GM21528 (cell line): ENCODE data around the gene CCDC33.

Source experiments
- ATAC-seq: cut with Tn5 transposase; IDR thresholded peaks from one replicate; pipeline ENCODE4 v1.9.1; 2021; ENCODE audit warnings: mild to moderate bottlenecking, moderate library complexity; ENCODE audit not compliant: unreplicated experiment, low FRiP score

CCDC33 gene

DNA sequence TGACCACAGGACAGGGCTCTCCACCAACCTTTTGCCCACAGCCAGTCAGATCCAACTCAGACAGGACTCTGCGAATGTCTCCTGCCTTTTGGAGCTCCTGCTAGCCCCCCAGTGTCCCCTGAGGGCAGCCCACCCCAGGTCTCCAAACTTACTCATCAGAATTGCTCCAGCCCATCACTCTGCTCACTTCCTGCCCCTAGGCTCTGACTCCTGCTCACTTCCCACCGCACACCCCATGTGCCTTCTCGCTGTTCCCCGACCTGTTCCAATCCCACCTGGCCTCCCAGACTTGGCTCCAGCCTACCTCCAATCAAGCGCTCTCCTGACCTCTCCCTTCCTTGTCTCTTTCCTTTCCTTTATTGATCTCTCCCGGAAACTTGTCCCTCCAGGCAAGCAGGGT, 27.6 kb upstream of the CCDC33 start:
- ATAC-seq = no peak

DNA sequence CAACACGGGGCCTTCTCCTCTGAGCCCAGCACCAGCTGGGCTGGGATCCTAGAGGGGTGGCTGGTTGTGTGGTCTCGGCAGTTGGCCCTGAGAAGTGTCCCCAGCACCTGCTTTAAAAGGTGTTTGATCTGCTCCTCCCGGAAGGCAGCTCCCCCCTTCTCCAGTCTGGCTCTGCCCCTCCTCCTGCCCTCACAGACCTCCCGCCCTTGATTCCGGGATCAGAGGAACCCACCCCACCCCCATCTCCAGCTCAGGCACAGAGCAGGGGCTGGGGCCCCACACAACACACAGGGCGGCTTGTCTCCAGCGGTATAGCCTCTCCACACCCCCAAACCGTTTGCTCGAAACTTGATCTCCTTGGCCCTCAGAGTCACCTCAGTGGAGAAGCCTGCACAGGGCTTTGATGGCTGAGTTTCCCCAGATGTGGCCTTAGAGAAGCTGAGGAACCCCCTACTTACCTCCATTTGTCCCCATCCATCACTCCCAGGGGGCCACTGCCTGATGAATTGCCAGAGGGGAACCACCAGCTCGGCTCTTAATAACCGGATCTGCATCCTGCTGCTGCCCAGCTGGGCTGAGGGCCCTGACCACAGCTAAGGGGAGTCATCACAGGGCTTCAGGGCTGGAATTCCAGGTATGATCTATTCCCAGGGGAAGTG, 27.1 kb upstream of the CCDC33 start:
- no peak for ATAC-seq

DNA sequence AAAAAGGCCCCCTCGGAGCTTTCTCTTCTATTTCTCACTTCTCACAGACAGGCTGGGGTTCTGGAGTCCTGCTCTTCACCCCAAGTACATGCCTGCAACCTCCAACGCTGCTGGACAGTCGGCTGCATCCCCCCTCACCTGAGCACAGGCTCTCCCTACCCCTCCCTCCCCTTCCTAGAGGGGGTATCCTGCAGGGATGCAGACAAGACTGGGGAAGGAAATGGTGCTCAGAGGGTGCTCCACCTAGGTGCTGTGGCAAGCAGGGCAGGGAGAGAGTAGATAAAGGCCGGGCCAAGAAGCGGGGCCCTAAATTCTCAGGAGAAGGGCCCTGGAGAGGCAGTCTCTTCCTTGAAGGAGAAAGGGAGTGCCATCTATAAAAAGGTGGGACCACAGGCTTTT, 26.6 kb upstream of the CCDC33 start:
- ATAC-seq = no peak

DNA sequence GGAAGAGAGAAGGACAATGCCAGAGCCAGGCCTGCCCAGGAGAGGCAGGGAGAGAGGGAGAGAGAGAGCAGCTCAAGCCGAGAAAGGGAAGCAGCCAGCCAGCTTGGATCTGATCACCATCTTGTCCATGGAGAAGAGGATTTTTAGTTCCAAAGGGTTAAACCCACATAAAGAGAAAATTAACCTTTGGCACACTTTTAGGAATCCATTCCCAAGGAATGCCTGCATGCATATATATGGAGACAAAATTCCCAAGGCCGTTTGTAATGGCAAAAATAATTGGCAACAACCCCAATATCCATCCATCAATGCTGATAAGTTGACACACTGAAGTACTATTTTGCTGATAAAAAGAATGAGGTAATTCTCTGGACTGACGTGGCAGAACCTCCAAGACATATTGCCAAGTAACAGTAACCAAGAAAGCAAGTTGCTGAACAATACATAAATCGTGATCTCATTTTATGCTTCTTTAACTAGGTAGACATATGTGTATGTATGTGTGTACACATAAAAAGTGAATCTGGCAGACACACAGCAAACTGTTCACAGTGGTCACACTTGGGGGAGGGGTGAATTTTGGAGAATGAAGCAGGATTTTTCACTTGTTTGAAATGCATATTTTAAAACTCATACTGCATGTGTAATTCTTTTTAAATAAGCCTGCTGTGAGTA, 26.0 kb upstream of the CCDC33 start:
- ATAC-seq = no peak

DNA sequence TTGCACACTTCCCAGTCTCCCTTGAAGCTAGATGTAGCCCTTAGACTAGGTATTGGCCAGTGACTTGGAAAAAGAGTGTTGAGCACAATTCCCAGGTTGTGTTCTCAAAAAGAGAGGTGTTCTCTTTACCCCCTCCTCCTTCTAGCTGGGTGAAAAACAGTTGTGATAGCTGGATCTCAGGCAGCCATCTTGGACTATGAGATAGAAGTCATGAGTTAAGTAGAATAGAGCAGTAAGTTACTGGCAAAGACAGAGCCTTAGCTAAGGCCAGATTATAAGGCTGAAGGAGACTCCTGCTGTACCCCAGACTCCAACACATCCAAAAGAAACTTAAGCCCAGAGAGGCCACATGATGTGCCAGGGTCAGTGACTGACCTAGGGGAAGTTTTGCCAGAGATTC, 25.4 kb upstream of the CCDC33 start:
- no peak for ATAC-seq

DNA sequence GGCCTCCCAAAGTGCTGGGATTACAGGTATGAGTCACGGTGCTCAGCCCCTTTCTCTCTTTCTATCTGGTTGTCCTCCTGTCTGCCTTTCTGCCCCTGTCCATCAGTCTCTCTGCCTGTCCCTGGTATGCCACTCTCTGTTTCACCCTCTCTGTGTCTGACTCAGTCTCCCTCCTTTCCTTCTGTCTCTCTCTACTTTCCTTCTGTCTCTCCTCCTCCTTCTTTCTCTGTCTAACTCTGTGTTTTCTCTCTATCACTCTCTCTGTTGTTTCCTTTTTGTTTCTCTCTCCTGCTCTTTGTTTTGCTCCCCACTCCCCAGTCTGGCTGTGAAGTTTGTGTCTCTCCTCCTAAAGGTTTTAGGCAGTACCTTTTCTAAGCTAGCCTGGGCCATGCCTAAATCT, 24.5 kb upstream of the CCDC33 start:
- ATAC-seq = no peak

DNA sequence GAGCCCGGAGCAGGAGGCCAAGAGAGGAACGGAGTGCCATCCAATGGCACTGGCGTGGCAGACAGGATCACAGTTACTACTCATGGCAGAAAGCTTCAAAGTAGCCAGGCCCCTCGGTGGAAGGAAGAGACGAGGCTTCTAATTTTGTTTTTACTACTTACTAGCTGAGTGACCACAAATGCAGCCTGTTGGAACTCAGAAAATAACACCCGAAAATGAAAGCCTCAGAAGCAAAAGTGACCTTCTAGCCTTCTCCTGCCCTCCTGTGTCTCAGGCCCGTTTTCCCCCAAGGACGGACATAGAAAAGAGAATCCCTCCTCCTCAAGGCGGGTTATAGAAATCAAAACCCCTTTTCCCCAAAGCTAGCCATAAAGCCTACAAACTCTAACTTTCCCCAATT, 23.6 kb upstream of the CCDC33 start:
- ATAC-seq = no peak

DNA sequence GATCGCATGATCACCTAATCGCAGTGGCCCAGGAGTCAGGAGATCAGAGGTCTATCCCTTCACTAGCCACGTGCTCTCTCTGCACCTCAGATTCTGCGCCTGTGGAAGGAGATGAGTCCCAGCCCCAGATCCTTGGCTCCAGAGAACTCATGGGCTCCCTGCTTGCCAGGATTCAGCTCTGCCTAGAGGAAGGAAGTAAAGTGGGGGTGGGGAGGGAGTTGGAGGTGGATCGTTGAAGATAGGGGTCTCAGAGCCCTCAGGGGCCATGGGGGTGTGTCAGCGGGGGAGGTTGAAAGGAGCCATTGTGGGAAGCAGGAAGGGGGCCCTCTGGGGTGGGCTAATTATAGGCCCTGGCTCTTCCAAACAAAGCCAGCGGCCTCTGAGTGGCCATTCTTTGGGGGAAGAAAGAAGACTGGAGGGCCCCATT, 22.3 kb upstream of the CCDC33 start:
- no peak for ATAC-seq

DNA sequence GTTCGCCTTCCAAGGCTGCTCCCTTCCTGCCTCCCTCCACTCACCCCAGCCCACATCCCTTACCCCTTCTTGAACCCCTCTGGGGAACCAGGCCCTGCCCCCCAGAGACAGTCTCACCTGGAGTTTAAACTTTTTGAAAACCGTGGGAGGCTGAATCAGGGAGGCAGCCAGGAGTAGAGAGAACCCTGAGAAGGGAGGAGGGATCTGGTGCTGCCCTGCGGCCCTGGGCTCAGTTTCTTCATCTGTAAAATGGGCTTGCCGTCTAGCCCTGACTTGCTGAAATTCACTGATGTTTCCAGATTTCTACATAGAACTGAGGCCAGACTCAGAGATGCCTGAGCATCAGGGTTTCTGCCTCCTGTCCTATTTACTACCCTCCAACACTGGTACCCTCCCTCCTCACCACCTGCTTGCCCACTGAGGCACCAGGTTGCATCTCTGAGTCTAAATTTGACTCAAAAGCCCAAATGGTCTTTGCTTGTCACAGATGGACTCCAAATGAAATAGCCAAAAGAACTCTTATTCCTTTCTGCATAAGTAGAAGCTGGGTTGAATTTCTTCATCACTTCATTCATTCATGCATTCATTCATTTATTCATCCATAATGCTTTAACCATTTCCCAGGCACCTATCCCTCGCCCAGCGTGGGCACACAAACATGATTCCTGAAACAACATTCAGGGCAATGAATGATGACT, 21.7 kb upstream of the CCDC33 start:
- ATAC-seq = no peak

DNA sequence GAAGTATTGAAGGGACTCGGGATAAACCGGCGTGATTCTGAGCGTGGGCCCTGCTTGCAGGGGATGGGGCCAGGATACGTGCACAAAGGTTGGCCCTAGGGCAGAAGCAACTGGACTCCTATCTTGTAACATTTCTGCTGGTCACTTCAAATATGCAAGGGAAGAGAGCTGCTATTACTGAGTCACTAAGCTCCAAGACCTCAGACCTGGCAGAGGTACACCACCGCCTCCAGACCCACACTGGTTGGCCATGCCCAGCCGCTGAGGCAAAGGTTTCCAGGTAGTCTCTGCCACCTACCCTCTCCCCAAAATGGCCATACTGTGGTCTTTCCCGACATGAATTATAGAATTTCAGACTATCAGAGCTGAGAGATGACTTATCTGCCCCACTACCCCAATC, 20.2 kb upstream of the CCDC33 start:
- ATAC-seq = no peak

DNA sequence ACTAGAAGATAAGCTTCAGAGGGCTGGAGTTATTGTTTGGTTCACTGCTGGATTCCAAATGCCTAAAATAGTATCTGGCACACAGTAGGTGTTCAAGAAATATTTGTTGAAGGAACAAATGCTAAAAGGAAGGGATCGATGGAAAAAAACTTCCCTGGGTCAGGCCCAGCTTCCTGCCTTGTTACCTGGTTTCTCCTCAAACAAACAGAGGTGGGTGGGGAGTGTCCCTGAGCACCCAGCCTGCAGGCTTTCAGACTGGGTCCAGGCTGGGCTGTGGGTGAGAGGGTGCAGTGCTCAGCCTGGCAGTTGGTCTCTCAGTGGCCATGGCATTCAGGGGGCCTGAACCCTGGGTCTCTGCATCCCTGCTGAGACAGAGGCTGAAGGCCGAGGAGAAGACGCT, 19.2 kb upstream of the CCDC33 start:
- ATAC-seq = no peak

DNA sequence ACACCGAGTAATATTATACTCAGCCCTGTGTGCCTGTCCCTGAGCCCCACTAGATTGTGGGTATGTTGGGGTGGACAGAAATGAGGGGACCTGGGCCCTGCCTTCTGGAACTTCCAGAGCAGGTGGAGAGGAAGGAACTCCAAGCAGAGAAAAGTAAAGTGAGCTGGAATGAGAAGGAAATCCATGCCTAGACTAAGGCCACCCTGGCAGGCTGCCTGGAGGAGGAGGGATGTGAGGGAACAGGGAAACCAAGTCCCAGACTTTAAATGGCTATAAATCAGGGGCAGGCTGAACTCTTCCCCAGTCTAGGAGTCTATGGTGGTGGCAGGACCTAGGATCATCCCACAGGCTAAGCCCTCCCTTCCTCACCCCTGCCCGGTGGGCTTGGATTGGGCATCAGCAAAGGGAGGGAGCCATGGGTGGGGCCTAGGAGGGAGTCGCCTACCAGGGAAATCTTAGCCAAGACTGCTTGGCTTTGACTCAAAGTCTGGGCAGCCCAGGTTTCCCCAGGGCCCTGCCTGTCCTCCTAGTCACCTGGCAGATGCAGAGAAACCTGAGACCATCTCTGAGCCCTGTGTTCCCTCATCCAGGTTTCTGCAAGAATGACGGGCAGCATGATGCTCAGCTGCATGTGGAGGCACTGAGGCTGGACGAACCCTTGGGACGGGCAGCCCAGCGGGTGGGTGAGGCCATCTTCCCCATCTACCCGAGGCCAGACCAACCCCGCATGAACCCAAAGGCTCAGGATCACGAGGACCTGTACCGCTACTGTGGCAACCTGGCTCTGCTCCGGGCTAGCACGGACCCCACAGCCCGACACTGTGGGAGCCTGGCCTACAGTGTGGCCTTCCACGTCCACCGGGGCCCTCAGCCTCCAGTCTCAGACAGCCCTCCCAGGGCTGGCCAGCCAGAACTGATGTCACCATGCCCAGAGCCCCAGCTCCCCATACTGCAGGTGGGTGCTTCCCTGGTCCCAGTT, 17.9 kb upstream of the CCDC33 start:
- ATAC-seq = no peak

DNA sequence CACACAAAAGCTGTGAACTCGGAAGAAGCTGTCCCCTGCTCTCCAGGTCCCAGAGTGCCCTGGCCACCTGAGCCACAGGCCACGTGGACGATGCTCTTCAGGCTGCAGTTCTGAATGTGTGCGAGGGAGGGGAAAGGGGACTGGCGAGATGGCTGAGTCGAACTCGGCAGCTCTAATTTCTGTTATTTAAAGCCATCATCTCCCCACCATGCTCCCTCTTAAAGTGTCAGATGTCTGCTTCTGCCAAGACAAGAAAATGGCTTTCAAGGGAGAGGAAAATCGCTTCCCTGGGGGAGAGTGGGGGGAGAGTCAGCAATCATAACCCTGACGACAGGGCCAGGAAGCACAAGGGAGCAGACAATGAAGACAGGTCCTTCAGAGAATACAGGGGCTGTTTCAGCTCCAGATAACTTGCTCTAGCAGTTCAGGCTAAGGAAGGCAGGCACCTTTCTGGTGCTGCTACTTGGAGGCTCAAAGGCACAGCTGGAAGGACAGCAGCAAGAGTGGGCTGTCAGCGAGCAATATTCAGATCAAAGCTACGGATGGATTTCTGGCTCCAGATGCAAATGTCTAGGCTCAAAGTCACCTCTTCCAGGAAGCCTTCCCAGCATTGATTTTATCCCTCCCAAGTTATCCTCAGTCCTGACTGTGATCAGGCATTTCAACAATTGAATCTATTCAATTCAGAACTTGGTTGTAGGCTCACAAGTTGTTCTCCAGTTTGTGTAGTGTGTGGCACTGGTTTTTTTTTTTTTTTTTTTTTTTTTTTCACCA, 15.5 kb upstream of the CCDC33 start:
- no peak for ATAC-seq

DNA sequence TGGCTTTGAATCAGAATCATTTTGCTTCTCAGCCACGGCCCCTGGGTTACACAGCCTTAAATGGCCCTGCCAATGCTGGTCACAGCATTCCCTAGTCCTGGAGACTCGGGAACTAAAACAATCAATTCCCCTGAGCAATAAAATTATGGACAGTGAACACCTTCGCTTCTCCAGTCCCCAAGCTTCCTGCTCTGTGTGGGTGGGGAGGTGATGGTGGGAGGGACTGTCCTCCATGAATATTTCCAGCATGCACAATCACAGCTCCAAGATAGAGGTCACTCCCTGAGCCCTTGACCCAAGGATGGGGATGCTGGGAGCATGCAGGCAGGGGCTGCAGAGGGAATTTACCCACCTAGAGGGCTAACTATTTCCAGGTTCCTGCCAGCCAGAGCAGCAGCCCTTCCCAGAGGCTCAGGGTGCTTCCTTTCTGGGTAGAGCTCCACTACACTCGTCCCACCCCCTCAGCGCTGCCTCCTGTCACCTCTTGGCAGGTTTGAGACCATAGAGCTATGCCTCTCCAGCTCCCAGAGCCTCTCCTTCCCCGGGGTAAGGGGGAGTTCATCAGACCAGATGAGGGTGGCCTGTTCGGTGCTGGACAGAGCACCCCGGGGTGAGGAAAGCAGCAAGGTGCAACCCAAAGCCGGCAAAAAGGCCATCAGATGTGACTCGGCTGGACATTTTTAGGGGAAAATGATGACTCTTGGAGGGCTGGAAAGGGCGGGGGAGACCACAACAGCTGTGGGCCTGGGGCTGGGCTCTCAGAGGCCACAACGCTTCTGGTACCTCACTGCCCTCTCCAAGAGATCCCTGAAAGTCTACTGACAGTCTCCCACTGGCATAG, 14.5 kb upstream of the CCDC33 start:
- ATAC-seq = no peak

DNA sequence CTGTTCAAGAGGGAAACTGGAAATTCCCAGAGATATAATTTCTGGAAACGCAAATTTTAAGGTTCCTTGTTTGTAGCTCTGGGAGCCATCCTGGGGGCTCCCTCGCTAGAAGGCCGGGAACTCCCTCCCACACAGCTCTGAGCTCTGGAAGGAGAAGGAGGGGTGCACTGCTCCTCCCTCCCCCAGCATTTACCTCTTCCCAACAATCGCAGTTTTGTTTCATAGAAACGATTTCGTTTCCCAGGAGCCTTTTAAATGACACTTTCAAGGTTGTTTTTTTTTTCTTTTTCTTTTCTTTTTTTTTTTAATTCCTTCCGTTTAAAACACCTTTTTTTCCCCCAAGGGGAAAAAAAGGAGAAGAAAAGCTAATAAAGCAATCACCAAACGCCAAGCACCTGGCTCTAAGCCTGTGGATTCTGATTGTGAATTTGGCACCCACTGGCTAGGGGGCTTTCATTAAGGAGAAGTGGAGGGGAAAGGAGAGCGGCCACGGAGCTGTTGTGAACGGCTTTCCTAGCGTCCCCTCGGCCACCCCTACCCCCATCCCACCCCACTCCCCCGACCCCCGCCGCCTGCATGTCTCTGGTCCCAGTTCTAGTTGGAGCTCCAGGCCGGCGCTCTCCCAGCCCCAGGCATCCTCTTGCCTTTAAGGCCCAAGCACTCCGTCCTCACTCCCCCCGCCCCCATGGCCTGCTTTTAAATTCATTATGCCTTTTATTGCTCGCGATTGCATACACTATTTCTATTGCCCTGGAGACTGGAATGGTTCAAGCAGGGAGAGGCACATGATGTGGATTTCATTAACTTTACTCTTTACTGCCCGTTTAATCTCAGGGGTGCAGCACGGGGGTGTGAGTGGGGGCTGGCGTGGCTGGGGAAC, 13.6 kb upstream of the CCDC33 start:
- no peak for ATAC-seq

DNA sequence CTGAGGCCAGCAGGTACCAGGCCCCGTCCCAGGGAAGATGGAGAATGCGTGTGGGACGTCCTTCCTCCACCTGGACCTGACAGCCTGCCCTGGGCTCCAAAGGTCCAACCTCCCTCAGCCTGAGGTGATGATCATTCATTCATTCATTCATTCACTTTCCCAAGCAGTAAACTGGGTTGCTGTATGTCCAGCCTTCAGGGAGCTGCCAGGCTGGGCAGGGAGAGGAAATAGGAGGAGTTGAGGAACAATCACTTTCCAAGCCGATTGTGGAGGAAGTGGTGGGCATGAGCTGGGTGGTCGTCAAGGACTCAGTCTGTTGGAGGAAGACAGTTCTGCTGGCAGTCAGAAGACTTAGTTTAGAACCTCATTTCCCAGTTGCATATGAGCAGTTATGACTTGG, 10.2 kb upstream of the CCDC33 start:
- no peak for ATAC-seq

DNA sequence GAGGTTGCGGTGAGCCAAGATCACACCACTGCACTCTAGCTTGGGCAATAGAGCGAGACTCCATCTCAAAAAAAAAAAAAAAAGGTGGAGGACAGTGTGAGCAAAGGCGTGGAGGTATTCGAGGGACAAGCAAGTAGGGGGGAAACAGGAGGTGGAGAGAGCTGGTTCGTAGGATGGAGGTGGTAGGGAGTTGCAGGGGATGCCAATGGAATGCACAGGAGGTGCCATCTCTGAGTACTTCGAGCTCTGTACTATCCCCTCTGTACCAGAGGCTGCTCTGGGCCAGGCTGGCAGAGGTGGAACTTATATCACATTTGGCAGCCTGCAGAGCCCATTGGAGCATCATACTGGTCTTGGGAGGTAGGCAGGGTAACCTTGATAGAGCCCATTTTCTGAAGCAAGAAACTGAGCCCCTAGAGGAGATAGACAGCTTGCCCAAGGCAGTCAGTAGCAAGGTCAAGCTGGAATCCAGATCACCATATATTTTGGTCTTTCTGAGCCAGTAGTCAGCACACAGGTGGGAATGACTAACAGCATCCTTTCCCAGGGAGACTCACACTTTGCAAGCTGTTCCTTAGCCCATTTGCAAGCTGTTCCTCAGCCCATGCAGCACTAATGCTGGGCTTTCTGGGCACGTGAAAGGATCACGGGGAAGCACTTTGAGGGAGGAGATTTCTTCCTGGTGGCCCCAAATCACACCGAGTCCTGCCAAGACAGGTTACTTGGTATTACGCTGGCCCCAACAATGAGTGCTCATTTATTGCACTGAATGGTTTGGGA, 9.2 kb upstream of the CCDC33 start:
- no peak for ATAC-seq
